ENCODE results near the gene DRG2.

The DRG2 gene

DNA sequence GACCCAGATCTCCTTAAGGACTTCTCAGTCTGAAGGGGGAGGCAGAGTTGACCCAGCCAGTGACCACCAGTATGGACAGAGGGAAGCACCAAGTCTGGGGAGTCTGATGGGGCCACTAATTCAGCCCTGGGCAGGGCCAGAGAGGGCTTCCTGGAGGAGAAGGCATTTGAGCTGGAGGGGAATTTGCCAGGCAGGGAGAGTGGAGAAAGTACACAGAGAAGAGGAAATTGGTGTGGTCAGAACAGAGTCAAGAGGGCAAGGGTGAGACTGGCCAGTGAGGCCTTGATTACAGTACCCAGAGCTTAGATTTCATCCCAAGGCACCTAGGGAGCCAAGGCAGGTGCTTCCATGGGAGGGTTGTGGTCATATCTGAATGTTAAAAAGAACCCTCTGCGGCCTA is 57.1 kb downstream of the DRG2 start:
- DNase-seq: no peak

DNA sequence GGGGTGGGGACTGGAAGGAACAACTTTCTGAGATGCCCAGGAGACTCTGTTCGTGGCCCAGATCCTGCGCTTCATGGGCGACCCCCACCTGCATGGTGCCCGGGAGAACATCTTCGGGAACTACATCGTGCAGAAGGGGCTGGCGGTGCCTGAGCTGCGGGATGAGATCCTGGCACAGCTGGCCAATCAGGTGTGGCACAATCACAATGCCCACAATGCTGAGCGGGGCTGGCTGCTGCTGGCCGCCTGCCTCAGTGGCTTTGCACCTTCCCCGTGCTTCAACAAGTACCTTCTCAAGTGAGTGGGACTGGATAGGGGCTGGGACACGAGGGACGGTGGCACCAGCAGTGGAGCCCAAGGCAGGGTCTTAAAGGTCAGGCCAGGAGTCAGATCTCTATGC is 58.1 kb downstream of the DRG2 start:
- DNase-seq: no peak

DNA sequence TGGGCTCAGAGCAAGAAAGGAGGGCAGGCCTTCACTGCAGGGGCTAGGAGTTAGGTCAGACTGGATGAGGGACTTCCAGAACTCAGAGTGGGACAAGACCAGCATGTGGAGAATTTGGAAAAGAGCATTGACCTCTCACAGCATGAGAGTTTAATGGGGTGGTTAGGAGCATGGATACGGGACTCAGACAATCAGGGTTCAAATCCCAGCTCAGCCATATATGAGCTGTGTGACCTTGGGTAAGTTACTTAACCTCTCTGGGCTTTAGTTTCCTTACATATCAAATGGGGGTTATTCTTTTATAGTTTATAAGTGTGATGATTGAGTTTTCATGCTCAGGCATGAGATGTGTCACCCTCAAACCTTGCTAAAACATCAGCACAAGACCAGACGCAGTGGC is 58.5 kb downstream of the DRG2 start:
- DNase-seq: no peak

GRCh38 chr17:18146980-18147379 is 59.2 kb downstream of the DRG2 start:
- no peak for DNase-seq

- peak in 1 of 14 donors; percentile 22 for DNase-seq
Observed at GRCh38 chr17:18148586-18148985, 60.8 kb downstream of the DRG2 start.

GRCh38 chr17:18151290-18151689 is 63.5 kb downstream of the DRG2 start:
- no peak for DNase-seq

DNA sequence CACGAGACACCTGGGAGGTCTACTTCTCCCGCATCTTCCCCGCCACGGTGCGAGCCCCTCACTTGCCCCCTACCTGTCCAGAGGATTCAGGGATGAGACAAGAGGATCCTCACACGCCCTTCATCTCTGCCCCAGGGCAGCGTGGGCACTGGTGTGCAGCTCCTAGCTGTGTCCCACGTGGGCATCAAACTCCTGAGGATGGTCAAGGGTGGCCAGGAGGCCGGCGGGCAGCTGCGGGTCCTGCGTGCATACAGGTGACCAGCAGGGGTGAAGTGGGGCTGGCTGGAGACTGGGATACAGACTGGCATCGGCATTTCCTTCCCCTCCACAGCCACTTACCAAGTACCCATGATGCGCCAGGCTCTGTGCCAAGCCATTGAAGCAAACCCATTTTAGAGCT is 67.4 kb downstream of the DRG2 start:
- DNase-seq: no peak

DNA sequence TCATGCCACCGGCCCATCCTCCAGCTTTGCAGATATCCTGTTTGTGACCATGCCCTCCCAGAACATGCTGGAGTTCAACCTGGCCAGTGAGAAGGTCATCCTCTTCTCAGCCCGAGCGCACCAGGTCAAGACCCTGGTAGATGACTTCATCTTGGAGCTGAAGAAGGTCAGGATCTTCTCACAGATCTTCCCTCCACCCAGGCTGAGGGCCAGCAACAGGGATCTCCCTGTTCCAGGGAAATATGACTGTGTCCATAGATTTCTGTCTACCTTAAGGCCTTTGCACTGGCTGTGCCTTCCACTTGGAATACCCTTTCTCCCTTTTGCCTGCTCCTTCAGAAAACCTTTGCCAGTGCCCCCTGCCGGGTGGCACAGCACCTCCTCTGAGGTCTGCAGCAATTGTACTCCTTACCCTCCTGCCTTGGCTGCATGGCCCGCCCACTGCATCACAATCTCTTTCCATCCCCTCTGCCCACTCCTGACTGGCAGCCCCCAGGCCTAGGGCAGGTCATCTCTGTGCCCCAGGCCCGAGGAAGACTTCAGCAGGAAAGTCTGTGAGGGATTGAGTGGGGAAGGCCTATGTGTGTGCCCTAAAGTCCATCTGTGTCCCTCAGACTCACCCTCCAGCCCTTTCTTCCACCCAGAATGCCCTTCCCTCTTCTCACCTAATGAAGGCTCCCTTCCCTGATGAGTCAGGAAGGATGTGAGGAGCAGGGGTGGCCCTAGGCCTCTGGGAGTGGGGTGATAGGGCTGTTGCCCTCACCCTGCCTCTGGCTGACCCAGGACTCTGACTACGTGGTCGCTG is 68.6 kb downstream of the DRG2 start:
- DNase-seq: no peak

- DNase-seq: no peak
Observed at GRCh38 chr17:18156976-18157280, 69.2 kb downstream of the DRG2 start.

All from C1 segment of cervical spinal cord (tissue), 14 donors.